Right lobe of liver (tissue), 6 donors: Measurements from ENCODE around the gene ITPR3. TPM values are rescaled to one million over a fixed set of nuclear protein-coding genes. Genes with fewer than 3 reads are reported as not detected.

Experiments used
- ATAC-seq, 4 donors: fragments of 200-7000 bp; cut with Tn5 transposase; one replicate each; pipeline ENCODE4 v1.9.1; 2020; ENCODE audit warnings: mild to moderate bottlenecking in 4 of 4, moderate library complexity in 4 of 4
- DNase-seq, 3 donors: peaks; one replicate each; pipeline ENCODE4 v3.0.0-alpha.2; 2020
- H3K27ac ChIP-seq, 3 donors: fragments of 200-600 bp; one replicate each; pipeline ENCODE4 v1.8.0; 2022
- H3K27me3 ChIP-seq, 2 donors: fragments of 200-600 bp; one replicate each; pipeline ENCODE4 v1.8.0; 2022
- H3K36me3 ChIP-seq, 4 donors: fragments of 200-600 bp; sonication (generic) in 1 of 4; one replicate each; pipeline versions ENCODE4 v1.5.1 to v1.8.0; 2017 to 2022; ENCODE audit warnings: control low read depth in 1 of 4
- H3K4me1 ChIP-seq, 4 donors: fragments of 200-600 bp; sonication (generic) in 1 of 4; one replicate each; pipeline versions ENCODE4 v1.5.1 to v1.8.0; 2017 to 2022; ENCODE audit warnings: control low read depth in 1 of 4
- H3K4me3 ChIP-seq, 3 donors: fragments of 200-600 bp; one replicate each; pipeline ENCODE4 v1.8.0; 2022
- H3K9me3 ChIP-seq, 4 donors: fragments of 200-600 bp; sonication (generic) in 1 of 4; one replicate each; pipeline versions ENCODE4 v1.5.1 to v1.8.0; 2017 to 2022; ENCODE audit warnings: control low read depth in 1 of 4
- CTCF ChIP-seq, 4 donors: fragments of 200-600 bp in 3 of 4; fragments of 450-650 bp in 1 of 4; IDR thresholded peaks; one replicate each; pipeline versions ENCODE4 v1.5.1 to v1.8.0; 2016 to 2022; ENCODE audit warnings: antibody characterized with exemption in 4 of 4, mild to moderate bottlenecking in 2 of 4
- POLR2A ChIP-seq: fragments of 450-650 bp; IDR thresholded peaks from one replicate; pipeline ENCODE4 v1.6.1; 2017; ENCODE audit warnings: antibody characterized with exemption, mild to moderate bottlenecking
- WGBS: methylation state at CpG from one replicate; pipeline ENCODE4 v1.1.6; 2018; ENCODE audit warnings: low coverage, low lambda C conversion rate; ENCODE audit not compliant: insufficient coverage; ENCODE audit errors: missing lambda C conversion rate; 5-methylcytosine and 5-hydroxymethylcytosine counted together
- intact Hi-C, 2 donors: fragments of 100-400 bp; cut with DNase I; formaldehyde crosslinking; loops; one replicate each; pipeline versions ENCODE4 v1.11.2 to v1.14.1; 2022
- microRNA counts: library from miRNA; unstranded; fragments of <30 nt; microRNA quantifications from one replicate; lab custom pipeline; 2016
- microRNA-seq, 2 donors: library from miRNA; unstranded; fragments of <30 nt; microRNA quantifications; one replicate each; pipeline ENCODE4, GENCODE V29; 2019 to 2020
- small RNA-seq, 2 experiments: library from RNA; depleted of rRNA; stranded (forward); fragments of <200 nt; gene quantifications; one replicate each; pipeline ENCODE3, GENCODE V24; 2016
- total RNA-seq, 6 experiments: library from RNA; depleted of rRNA in 2 of 6; stranded (reverse); fragments of >200 nt in 2 of 6; fragmentation: NEBNext Ultra II Directional in 3 of 6; extraction: Animal tissue kit (Norgen Biotek cat#: 25700) in 3 of 6; gene quantifications; one replicate each; pipeline versions ENCODE4 v1.1.0 to v1.2.4, GENCODE V29; 2016 to 2023
- donor health status: DM: no; HTN: yes; CAD: no.
- donor health status: DM: no; HTN: no; CAD: no.
- donor health status: DM: no; HTN: no; CAD: no.
- donor health status: DM: no; HTN: yes; CAD: no.
- donor health status: DM: no; HTN: yes; CAD: no.

The ITPR3 gene
- total RNA-seq, 6 experiments from 2014 or later = 0.79 to 3.5 (median 1.6) TPM

GRCh38 chr6:33744001-33744848 is 123.1 kb downstream of the ITPR3 start:
- H3K4me1 ChIP-seq = peaks cover 0 to 56% (median 18%) of the 10 kb centered on the region in 4 donors
- intact Hi-C loops = no loop called here
- peak; percentile 43 for TF ChIP-seq POLR2A
- TF ChIP-seq CTCF (IDR thresholded peaks at IDR 0.05) = peak; percentile 88 to 94 (median 92)
- DNase-seq (peak; percentile 66 to 79 (median 76)), ATAC-seq (peak; percentile 55 to 66 (median 60))
- peak overlapping the region; percentile 16 to 54 (median 18) for H3K4me3 ChIP-seq
- WGBS = 11% methylated on average over 10 of the region's 11 CpGs
- H3K27me3 ChIP-seq = no peaks in the 10 kb centered on the region
- H3K27ac ChIP-seq = peak overlapping the region; percentile 44 to 73 (median 72)
- no peaks in the 10 kb centered on the region for H3K36me3 ChIP-seq
- no peaks in the 10 kb centered on the region for H3K9me3 ChIP-seq

GRCh38 chr6:33744895-33745546 is 123.9 kb downstream of the ITPR3 start:
- Histone ChIP-seq H3K36me3 (no peaks in the 10 kb centered on the region), H3K27ac (peak overlapping the region; percentile 44 to 73 (median 72)), H3K4me1 (peaks cover 0 to 48% (median 15%) of the 10 kb centered on the region in 4 donors), H3K9me3 (no peaks in the 10 kb centered on the region), H3K4me3 (peak overlapping the region; percentile 16 to 54 (median 18)), H3K27me3 (no peaks in the 10 kb centered on the region)
- 26% methylated on average over 8 of the region's 13 CpGs for WGBS
- TF ChIP-seq POLR2A (no peak), CTCF (IDR thresholded peaks at IDR 0.05) (no peak)
- DNase-seq (no peak), ATAC-seq (peak in 1 of 4 donors; percentile 2)
- intact Hi-C loops = no loop called here

GRCh38 chr6:33745548-33745947 is 124.4 kb downstream of the ITPR3 start:
- Histone ChIP-seq H3K9me3 (no peaks in the 10 kb centered on the region), H3K36me3 (no peaks in the 10 kb centered on the region), H3K4me3 (peak overlapping the region; percentile 34 to 54 (median 36)), H3K27ac (peak overlapping the region; percentile 60 to 73 (median 72)), H3K27me3 (no peaks in the 10 kb centered on the region), H3K4me1 (peaks cover 0 to 46% (median 13%) of the 10 kb centered on the region in 4 donors)
- ATAC-seq (peak in 3 of 4 donors; percentile 8 to 24 (median 20)), DNase-seq (no peak)
- intact Hi-C loops = no loop called here
- peak; percentile 10 for TF ChIP-seq POLR2A
- TF ChIP-seq CTCF (IDR thresholded peaks at IDR 0.05) = no peak
- 13% methylated on average over 7 of the region's 7 CpGs for WGBS

MicroRNA genes within 50 kb of the gene (microRNA counts, 767-probe panel; counts per million panel counts)
- microRNA hsa-miR-3934 (lab: Ali Mortazavi, UCI) = 237 counts per million

Small RNA genes within 50 kb of the gene (microRNA-seq; reads per million reads assigned to microRNA genes)
- gene MIR3934 = 0 to 1.2 reads per million in 2 donors

Small RNA genes within 50 kb of the gene (small RNA-seq; reads per million reads assigned to genes)
- gene MIR3934 = 0 reads per million in 2 experiments

Other genes starting within 250 kb of the ITPR3 start
- gene KIFC1, start 229.5 kb upstream of the ITPR3 start, total RNA-seq = 1 to 10 TPM in 3 of 6 experiments, under 1 TPM in 2, not detected in 1; 0.29 to 4.4 (median 1.3) TPM
- 10 to 100 TPM; 14.7 to 21.3 (median 18.3) TPM for gene PHF1, start 210.3 kb upstream of the ITPR3 start, total RNA-seq
- 100 to 1,000 TPM in 3 of 6 experiments, 10 to 100 TPM in 3; 81.4 to 114 (median 97.4) TPM for gene CUTA, start 203.2 kb upstream of the ITPR3 start, total RNA-seq
- gene SYNGAP1, start 201.3 kb upstream of the ITPR3 start, total RNA-seq = 1 to 10 TPM; 1.8 to 4.1 (median 2.8) TPM
- 1 to 10 TPM; 2.5 to 3.8 (median 2.9) TPM for gene ZBTB9, start 166.7 kb upstream of the ITPR3 start, total RNA-seq
- gene BAK1, start 41.0 kb upstream of the ITPR3 start, total RNA-seq = 10 to 100 TPM in 2 of 6 experiments, 1 to 10 TPM in 4; 4.4 to 11.4 (median 6.5) TPM
- gene UQCC2, start 90.4 kb downstream of the ITPR3 start, total RNA-seq = 10 to 100 TPM; 23.7 to 38.4 (median 31.5) TPM
- gene IP6K3, start 125.6 kb downstream of the ITPR3 start, total RNA-seq = 10 to 100 TPM in 3 of 6 experiments, 1 to 10 TPM in 3; 4.8 to 28.0 (median 9.7) TPM
- gene LEMD2, start 167.8 kb downstream of the ITPR3 start, total RNA-seq = 10 to 100 TPM; 17.8 to 28.0 (median 21.8) TPM
- not detected for gene MLN, start 182.7 kb downstream of the ITPR3 start, total RNA-seq